Progenitor cell of endocrine pancreas (in vitro differentiated cells): ENCODE data around the gene CLSTN3. TPM values are rescaled to one million over a fixed set of nuclear protein-coding genes. Genes with fewer than 3 reads are reported as not detected.

ENCODE experiments used
- DNase-seq: peaks from one replicate; pipeline ENCODE4 v3.0.0; 2021; ENCODE audit warnings: low spot score; ENCODE audit not compliant: unreplicated experiment
- H3K27ac Mint-ChIP-seq: 2 replicates; pipeline ENCODE4 v1.8.0; 2021; ENCODE audit warnings: mild to moderate bottlenecking, moderate library complexity, mixed read lengths
- H3K27me3 Mint-ChIP-seq: 2 replicates; pipeline ENCODE4 v1.8.0; 2021; ENCODE audit warnings: mixed read lengths
- H3K36me3 Mint-ChIP-seq: 2 replicates; pipeline ENCODE4 v1.8.0; 2022; ENCODE audit warnings: mixed read lengths; ENCODE audit not compliant: insufficient read depth
- H3K4me1 Mint-ChIP-seq: 2 replicates; pipeline ENCODE4 v1.8.0; 2021; ENCODE audit warnings: low read depth, mixed read lengths
- H3K4me3 Mint-ChIP-seq: 2 replicates; pipeline ENCODE4 v1.8.0; 2021; ENCODE audit warnings: low read depth, mild to moderate bottlenecking, moderate library complexity, mixed read lengths
- H3K9me3 Mint-ChIP-seq: 2 replicates; pipeline ENCODE4 v1.8.0; 2021; ENCODE audit warnings: low read depth, mixed read lengths
- CTCF ChIP-seq: fragments of 200-600 bp; sonication (generic); IDR thresholded peaks from one replicate; pipeline ENCODE4 v1.5.0; 2021; ENCODE audit warnings: antibody characterized with exemption, mild to moderate bottlenecking; ENCODE audit not compliant: unreplicated experiment
- total RNA-seq: library from RNA; stranded (reverse); gene quantifications from 2 replicates; pipeline ENCODE4 v1.2.1, GENCODE V29; 2021

The CLSTN3 gene
- total RNA-seq, 1 donor from 2014 or later = 202 TPM

GRCh38 chr12:7151532-7151931 is 21.4 kb downstream of the CLSTN3 start:
- Mint-ChIP-seq H3K4me1 (peaks cover 3% of the 10 kb centered on the region), H3K27ac (no peak overlapping the region), H3K4me3 (no peak overlapping the region), H3K27me3 (no peaks in the 10 kb centered on the region), H3K9me3 (no peaks in the 10 kb centered on the region), H3K36me3 (peaks cover 45% of the 10 kb centered on the region)
- TF ChIP-seq CTCF = no peak
- DNase-seq = no peak

- no peak overlapping the region for H3K27ac Mint-ChIP-seq
- no peak for DNase-seq
- no peak for TF ChIP-seq CTCF
- no peak overlapping the region for H3K4me3 Mint-ChIP-seq
- peaks cover 3% of the 10 kb centered on the region for H3K4me1 Mint-ChIP-seq
- H3K36me3 Mint-ChIP-seq = peaks cover 43% of the 10 kb centered on the region
- no peaks in the 10 kb centered on the region for H3K27me3 Mint-ChIP-seq
- H3K9me3 Mint-ChIP-seq = no peaks in the 10 kb centered on the region
Observed at GRCh38 chr12:7152818-7153217, 22.6 kb downstream of the CLSTN3 start.

- Mint-ChIP-seq H3K9me3 (no peaks in the 10 kb centered on the region), H3K4me3 (no peak overlapping the region), H3K36me3 (peaks cover 32% of the 10 kb centered on the region), H3K27ac (no peak overlapping the region), H3K27me3 (no peaks in the 10 kb centered on the region), H3K4me1 (peaks cover 3% of the 10 kb centered on the region)
- no peak for TF ChIP-seq CTCF
- DNase-seq = no peak
Observed at GRCh38 chr12:7154042-7154441, 23.9 kb downstream of the CLSTN3 start.

- Mint-ChIP-seq H3K9me3 (no peaks in the 10 kb centered on the region), H3K4me1 (peaks cover 3% of the 10 kb centered on the region), H3K36me3 (peaks cover 24% of the 10 kb centered on the region), H3K27ac (peak overlapping the region; percentile 8), H3K27me3 (no peaks in the 10 kb centered on the region), H3K4me3 (no peak overlapping the region)
- TF ChIP-seq CTCF = no peak
- DNase-seq = no peak
Observed at GRCh38 chr12:7154901-7155470, 24.8 kb downstream of the CLSTN3 start.

GRCh38 chr12:7155471-7156034 is 25.4 kb downstream of the CLSTN3 start:
- no peak overlapping the region for H3K27ac Mint-ChIP-seq
- no peaks in the 10 kb centered on the region for H3K9me3 Mint-ChIP-seq
- no peak for DNase-seq
- H3K4me3 Mint-ChIP-seq = no peak overlapping the region
- no peak for TF ChIP-seq CTCF
- H3K4me1 Mint-ChIP-seq = peaks cover 3% of the 10 kb centered on the region
- no peaks in the 10 kb centered on the region for H3K27me3 Mint-ChIP-seq
- peaks cover 19% of the 10 kb centered on the region for H3K36me3 Mint-ChIP-seq
